Limb (tissue), 2 donors: Measurements from ENCODE around the gene PIBF1.
"Not testable (repeated sequence)": the region's sequence is repeated elsewhere in the genome, so short reads cannot be mapped to it uniquely, and the experiment has no call there.

ENCODE experiments used
- DNase-seq, 2 donors: peaks; one replicate each; pipeline ENCODE4 v3.0.0-alpha.2; 2016; ENCODE audit errors: extremely low spot score in 2 of 2

The PIBF1 gene

GRCh38 chr13:72820156-72820897 is 38.4 kb downstream of the PIBF1 start:
- DNase-seq: no peak

GRCh38 chr13:72820898-72821279 is 39.0 kb downstream of the PIBF1 start:
- no peak for DNase-seq

DNA sequence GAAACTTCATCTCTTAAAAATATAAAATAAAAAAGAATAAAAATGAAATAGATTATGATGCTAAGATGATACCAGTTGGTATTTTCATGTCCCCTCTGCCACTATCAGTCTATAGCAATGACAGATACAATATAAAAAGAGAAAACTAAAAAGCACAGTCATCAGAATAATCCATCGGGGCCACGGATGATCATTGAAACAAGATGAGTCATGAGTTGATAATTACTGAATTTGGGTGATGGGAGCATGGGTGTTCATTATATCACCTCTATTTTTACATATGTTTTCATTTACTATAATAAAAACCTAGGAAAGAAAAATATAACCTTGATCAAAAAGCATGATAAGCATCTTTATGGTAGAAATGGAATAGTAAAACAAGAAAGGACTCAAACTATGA is 41.1 kb downstream of the PIBF1 start:
- no peak for DNase-seq

DNA sequence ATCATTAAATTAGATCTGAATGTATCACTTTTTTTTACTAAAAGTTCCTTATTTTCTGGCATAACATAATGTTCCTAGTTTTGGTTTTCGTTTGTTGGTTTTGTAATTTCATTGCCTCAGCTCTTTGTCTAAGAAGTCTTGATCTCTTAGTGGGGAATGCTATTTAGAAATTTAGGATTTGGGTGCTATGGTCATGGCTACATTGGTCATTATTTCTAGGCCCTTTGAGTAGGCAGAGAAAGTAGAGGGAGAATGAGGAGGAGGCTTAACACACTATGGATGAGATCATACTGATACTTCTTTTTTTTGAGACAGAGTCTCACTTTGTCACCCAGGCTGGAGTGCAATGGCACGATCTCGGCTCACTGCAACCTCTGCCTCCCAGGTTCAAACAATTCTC is 41.8 kb downstream of the PIBF1 start:
- no peak for DNase-seq

GRCh38 chr13:72834601-72835000 is 52.7 kb downstream of the PIBF1 start:
- no peak for DNase-seq

GRCh38 chr13:72839831-72840426 is 58.0 kb downstream of the PIBF1 start:
- DNase-seq: peak; percentile 8 to 57

- no peak for DNase-seq
These were observed 61.1 kb downstream of the PIBF1 start for GRCh38 chr13:72842991-72843390.

DNA sequence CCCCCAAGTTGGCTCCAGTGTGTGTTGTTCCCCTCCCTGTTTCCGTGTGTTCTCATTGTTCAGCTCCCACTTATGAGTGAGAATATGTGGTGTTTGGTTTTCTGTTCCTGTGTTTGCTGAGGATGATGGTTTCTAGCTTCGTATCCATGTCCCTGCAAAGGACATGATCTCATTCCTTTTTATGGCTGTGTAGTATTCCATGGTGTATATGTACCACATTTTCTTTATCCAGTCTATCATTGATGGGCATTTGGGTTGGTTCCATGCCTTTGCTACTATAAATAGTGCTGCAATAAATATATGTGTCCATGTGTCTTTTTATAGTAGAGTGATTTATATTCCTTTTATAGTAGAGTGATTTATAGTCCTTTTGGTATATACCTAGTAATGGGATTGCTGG is 63.2 kb downstream of the PIBF1 start:
- not testable (repeated sequence) for DNase-seq

GRCh38 chr13:72849571-72849970 is 67.6 kb downstream of the PIBF1 start:
- DNase-seq: no peak

- DNase-seq: no peak
These were observed 69.2 kb downstream of the PIBF1 start for GRCh38 chr13:72850959-72851677.

DNA sequence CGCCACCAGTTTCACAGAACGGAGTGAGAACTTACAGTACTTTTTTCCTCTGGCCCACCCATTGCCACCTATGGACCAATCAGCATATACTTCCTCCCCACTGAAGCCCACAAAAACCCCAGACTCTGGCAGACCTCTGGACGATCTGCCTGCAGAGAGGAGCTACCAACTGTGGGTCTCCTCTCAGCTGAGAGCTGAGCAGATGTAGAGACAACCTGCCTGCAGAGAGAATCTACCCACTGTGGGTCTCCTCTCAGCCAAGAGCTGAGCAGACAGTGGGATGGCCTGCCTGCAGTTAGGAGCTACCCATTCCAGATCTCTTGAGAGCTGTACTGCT is 69.7 kb downstream of the PIBF1 start:
- no peak for DNase-seq

GRCh38 chr13:72852207-72852606 is 70.3 kb downstream of the PIBF1 start:
- no peak for DNase-seq

DNA sequence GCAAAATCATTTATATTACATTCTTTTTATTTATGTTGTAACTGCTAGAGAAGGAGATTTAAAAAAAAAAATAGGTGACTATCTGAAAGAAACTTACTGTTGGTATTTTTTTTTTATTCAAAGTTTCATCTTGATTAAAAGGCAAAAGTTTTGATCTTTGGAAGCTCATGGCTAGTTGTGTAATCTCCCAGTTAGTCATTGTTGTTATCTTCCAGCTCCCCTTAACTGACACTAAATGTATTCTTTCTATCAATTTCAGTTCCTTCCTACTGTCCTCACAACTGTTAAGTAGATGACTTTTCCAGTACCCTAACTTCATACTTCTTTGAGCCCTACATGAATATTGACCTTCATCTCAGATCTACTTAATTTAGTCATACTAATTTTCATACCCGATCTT is 71.1 kb downstream of the PIBF1 start:
- no peak for DNase-seq

- peak in 1 of 2 donors; percentile 72 for DNase-seq
These were observed 82.4 kb downstream of the PIBF1 start for GRCh38 chr13:72864142-72865011.

DNA sequence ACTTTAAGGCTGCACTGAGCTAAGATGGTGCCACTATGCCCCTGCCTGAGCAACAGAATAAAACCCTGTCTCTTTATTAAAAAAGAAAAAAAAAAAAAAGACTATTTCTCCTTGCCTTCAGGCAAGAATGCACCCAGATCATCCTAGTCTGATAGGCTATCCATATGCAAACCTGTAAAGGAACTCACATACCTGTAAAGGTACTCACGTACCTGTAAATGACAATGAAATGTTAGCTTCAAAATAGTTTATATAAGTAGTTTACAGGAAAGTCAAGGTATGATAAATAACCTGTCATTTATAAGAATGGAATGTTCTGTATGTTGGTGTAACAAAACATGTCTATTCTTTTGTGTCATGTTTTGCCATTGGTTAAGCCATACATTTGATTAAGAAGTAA is 86.3 kb downstream of the PIBF1 start:
- no peak for DNase-seq

- DNase-seq: no peak
These were observed 93.3 kb downstream of the PIBF1 start for GRCh38 chr13:72875233-72875632.

GRCh38 chr13:72884101-72884500 is 102.2 kb downstream of the PIBF1 start:
- DNase-seq: no peak

DNA sequence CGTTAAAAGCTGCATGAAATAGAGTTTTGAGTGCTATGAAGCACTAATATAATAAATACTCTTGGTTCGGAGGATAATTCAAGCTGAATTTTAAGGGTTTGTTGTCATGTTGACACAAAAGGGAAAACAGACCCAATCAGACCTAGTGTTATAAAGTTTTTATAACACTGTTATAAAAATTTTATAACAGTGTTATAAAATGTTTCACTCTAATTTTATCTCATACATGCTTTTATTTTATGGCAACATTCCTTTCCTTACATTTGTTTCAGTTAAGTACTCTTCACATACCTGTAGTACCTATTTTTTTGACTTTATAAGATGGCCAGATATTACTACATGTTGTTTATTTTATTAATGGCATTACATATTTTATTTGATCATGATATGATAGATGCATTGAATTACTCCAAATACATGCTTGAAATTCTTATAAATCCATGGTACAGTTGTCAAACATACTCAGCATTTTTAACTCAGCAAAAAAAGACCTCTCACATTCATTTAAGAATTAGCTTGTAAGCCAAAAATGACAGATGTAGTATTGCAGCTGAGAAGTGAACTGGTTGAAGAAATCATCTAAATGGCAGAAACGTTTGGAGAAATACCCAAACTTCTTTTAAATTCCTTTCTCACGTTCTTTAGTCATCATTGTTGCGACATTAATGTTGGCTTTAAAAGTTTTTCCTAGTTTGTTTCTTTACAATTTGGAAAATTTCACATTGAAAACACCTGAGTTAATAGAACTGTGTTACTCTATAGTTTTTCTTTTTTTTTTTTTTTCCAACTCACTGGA is 104.5 kb downstream of the PIBF1 start:
- DNase-seq: peak in 1 of 2 donors; percentile 7

- no peak for DNase-seq
These were observed 107.6 kb downstream of the PIBF1 start for GRCh38 chr13:72889495-72889894.

DNA sequence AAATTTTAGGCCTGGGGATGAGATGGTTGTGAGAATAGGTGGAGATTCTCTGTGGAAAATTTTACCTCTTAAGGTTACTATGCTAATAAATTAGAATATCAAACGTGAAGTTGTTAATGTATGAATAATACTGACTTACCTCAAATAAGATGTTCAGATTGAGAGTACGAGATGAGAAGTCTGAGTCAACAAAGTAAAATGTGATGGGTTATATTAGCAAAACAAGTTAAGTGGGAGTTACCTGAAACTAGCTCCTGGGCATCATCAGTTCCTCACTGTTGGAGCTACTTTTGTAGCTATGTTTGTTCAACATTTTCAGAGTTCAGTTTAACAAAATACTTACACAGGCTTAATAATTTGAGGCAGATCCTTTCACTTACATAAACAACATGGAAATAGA is 108.6 kb downstream of the PIBF1 start:
- DNase-seq: no peak

GRCh38 chr13:72891423-72891822 is 109.5 kb downstream of the PIBF1 start:
- DNase-seq: no peak
